ENCODE data around the gene CRISPLD2.

DNA sequence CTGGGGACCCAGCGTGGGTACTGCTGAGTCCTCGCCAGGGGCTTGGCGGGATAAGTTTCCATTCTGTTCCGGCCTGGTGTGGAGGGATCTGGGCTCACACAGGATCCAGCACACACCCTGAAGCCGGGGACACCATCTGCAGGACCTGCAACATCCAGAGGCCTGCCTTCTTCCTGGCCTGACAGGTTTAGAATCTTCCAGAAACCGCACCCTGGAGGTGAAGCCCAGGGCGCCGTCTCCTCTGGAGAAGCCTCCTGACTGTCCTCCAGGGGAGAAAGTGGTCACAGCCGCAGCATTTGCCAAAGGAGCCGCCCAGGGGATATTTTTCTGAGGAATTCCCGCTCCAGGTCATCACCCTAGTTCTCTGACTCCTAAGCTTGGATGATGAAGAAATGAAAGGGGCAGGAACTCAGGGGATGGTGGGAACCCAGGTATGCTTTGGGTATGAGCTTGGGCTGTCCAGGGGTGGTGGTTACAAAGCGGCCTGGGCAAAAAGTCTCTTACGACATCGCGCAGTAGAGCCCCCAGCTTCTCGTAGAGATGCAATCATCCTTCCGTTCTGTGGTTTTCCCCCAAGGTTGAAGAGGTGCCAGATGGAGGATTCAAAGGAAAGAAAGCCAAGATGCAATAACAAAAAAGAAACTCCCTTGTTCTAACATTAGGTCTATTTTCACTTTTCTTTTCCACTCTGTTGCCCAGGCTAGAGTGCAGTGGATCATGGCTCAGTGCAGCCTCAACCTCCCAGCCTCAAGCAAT lies 9.1 kb upstream of the CRISPLD2 start:
- TF ChIP-seq, protein P1, sequence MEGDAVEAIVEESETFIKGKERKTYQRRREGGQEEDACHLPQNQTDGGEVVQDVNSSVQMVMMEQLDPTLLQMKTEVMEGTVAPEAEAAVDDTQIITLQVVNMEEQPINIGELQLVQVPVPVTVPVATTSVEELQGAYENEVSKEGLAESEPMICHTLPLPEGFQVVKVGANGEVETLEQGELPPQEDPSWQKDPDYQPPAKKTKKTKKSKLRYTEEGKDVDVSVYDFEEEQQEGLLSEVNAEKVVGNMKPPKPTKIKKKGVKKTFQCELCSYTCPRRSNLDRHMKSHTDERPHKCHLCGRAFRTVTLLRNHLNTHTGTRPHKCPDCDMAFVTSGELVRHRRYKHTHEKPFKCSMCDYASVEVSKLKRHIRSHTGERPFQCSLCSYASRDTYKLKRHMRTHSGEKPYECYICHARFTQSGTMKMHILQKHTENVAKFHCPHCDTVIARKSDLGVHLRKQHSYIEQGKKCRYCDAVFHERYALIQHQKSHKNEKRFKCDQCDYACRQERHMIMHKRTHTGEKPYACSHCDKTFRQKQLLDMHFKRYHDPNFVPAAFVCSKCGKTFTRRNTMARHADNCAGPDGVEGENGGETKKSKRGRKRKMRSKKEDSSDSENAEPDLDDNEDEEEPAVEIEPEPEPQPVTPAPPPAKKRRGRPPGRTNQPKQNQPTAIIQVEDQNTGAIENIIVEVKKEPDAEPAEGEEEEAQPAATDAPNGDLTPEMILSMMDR (IDR thresholded peaks at IDR 0.05) = no peak
- no peak for TF ChIP-seq POLR2A (IDR thresholded peaks at IDR 0.05)
- no peak for TF ChIP-seq POLR2AphosphoS5 (IDR thresholded peaks at IDR 0.05)
